HG02943 (cell line): Measurements from ENCODE around the gene PCED1B.
"Not testable (repeated sequence)": the region's sequence is repeated elsewhere in the genome, so short reads cannot be mapped to it uniquely, and the experiment has no call there.

Experiments
- ATAC-seq: cut with Tn5 transposase; IDR thresholded peaks from one replicate; pipeline ENCODE4 v1.9.1; 2021; ENCODE audit warnings: mild to moderate bottlenecking, low read depth, moderate library complexity; ENCODE audit not compliant: unreplicated experiment

The PCED1B gene

GRCh38 chr12:47159348-47159747, 79.9 kb downstream of the PCED1B start:
- ATAC-seq, result no peak

GRCh38 chr12:47160316-47161244, 81.2 kb downstream of the PCED1B start:
- ATAC-seq, result no peak

- ATAC-seq, result no peak
Observed at GRCh38 chr12:47164116-47164515, 84.7 kb downstream of the PCED1B start.

- ATAC-seq, result no peak
Observed at GRCh38 chr12:47164724-47165439, 85.5 kb downstream of the PCED1B start.

- no peak for ATAC-seq
Observed at GRCh38 chr12:47165934-47166333, 86.5 kb downstream of the PCED1B start.

GRCh38 chr12:47166365-47166764, 86.9 kb downstream of the PCED1B start:
- no peak for ATAC-seq

GRCh38 chr12:47170281-47170680, 90.9 kb downstream of the PCED1B start:
- not testable (repeated sequence) for ATAC-seq

GRCh38 chr12:47178014-47178413, 98.6 kb downstream of the PCED1B start:
- ATAC-seq, result no peak

- not testable (repeated sequence) for ATAC-seq
Observed at GRCh38 chr12:47182164-47182938, 102.9 kb downstream of the PCED1B start.

- ATAC-seq, result no peak
Observed at GRCh38 chr12:47184229-47184628, 104.8 kb downstream of the PCED1B start.

- no peak for ATAC-seq
Observed at GRCh38 chr12:47184813-47185212, 105.4 kb downstream of the PCED1B start.

- ATAC-seq, result no peak
Observed at GRCh38 chr12:47186246-47186645, 106.8 kb downstream of the PCED1B start.

- no peak for ATAC-seq
Observed at GRCh38 chr12:47188576-47189441, 109.4 kb downstream of the PCED1B start.

- ATAC-seq, result no peak
Observed at GRCh38 chr12:47189728-47190127, 110.3 kb downstream of the PCED1B start.

GRCh38 chr12:47190271-47190750, 110.9 kb downstream of the PCED1B start:
- no peak for ATAC-seq

- ATAC-seq, result no peak
Observed at GRCh38 chr12:47190905-47191304, 111.5 kb downstream of the PCED1B start.

- no peak for ATAC-seq
Observed at GRCh38 chr12:47192051-47192450, 112.6 kb downstream of the PCED1B start.

- no peak for ATAC-seq
Observed at GRCh38 chr12:47193066-47193465, 113.6 kb downstream of the PCED1B start.

GRCh38 chr12:47194501-47194900, 115.1 kb downstream of the PCED1B start:
- ATAC-seq, result no peak

- ATAC-seq, result no peak
Observed at GRCh38 chr12:47200446-47200845, 121.0 kb downstream of the PCED1B start.
